Naive thymus-derived CD4-positive, alpha-beta T cell (primary cell): ENCODE measurements around the gene GRM8. TPM values are rescaled to one million over a fixed set of nuclear protein-coding genes. Genes with fewer than 3 reads are reported as not detected.

Experiments
- ATAC-seq: fragments of 150-1000 bp; cut with Tn5 transposase; 2 replicates; pipeline ENCODE4 v1.10.0; 2021; ENCODE audit warnings: mild to moderate bottlenecking, moderate library complexity
- CTCF ChIA-PET: fragments of 350-600 bp; sonication (Branson Sonifier 250); formaldehyde crosslinking; loops from one replicate; lab custom pipeline; 2021; ENCODE audit warnings: antibody characterized with exemption; lab: Charles Lee
- POLR2A ChIA-PET: fragments of 350-600 bp; sonication (Branson Sonifier 250); formaldehyde crosslinking; loops from one replicate; lab custom pipeline; 2021; ENCODE audit warnings: antibody characterized with exemption, inconsistent platforms; lab: Charles Lee
- DNase-seq, 9 donors: peaks; one replicate each; pipeline versions ENCODE4 v3.0.0 to v3.0.0-alpha.2; 2020 to 2022; ENCODE audit warnings: mixed read lengths in 1 of 9
- H3K27ac ChIP-seq: one replicate; pipeline ENCODE4 v1.7.0; 2013; ENCODE audit warnings: mild to moderate bottlenecking, low read depth, low read length, moderate library complexity
- H3K27me3 ChIP-seq, 2 donors: one replicate each; pipeline ENCODE4 v1.7.0; 2013; ENCODE audit warnings: low read length in 2 of 2, mild to moderate bottlenecking in 2 of 2, moderate library complexity in 2 of 2; ENCODE audit not compliant: control insufficient read depth in 2 of 2, insufficient read depth in 2 of 2
- H3K36me3 ChIP-seq, 3 experiments: 1 replicate in 2 of 3; 2 replicates in 1 of 3; pipeline ENCODE4 v1.7.0; 2013; ENCODE audit warnings: low read length in 3 of 3, mild to moderate bottlenecking in 3 of 3, moderate library complexity in 1 of 3; ENCODE audit not compliant: insufficient read depth in 3 of 3, control insufficient read depth in 2 of 3
- H3K4me1 ChIP-seq, 2 donors: one replicate each; pipeline ENCODE4 v1.7.0; 2013; ENCODE audit warnings: low read length in 2 of 2, mild to moderate bottlenecking in 2 of 2, moderate library complexity in 1 of 2; ENCODE audit not compliant: control insufficient read depth in 2 of 2, insufficient read depth in 2 of 2
- H3K4me3 ChIP-seq: 2 replicates; pipeline ENCODE4 v1.7.0; 2013; ENCODE audit warnings: mild to moderate bottlenecking, low read length
- H3K9me3 ChIP-seq, 3 experiments: 1 replicate in 2 of 3; 2 replicates in 1 of 3; pipeline ENCODE4 v1.7.0; 2013; ENCODE audit warnings: low read length in 3 of 3; ENCODE audit not compliant: control insufficient read depth in 2 of 3
- H3K27ac Mint-ChIP-seq, 9 donors: one replicate each; pipeline ENCODE4 v1.8.0; 2020 to 2022; ENCODE audit warnings: mixed read lengths in 9 of 9, mild to moderate bottlenecking in 8 of 9, moderate library complexity in 5 of 9, inconsistent platforms in 2 of 9
- H3K27me3 Mint-ChIP-seq, 5 donors: one replicate each; pipeline ENCODE4 v1.8.0; 2021 to 2022; ENCODE audit warnings: mixed read lengths in 5 of 5, mild to moderate bottlenecking in 1 of 5
- H3K36me3 Mint-ChIP-seq, 5 donors: one replicate each; pipeline ENCODE4 v1.8.0; 2020 to 2022; ENCODE audit warnings: mixed read lengths in 5 of 5, mild to moderate bottlenecking in 3 of 5, inconsistent platforms in 1 of 5
- H3K4me1 Mint-ChIP-seq, 7 donors: one replicate each; pipeline ENCODE4 v1.8.0; 2020 to 2022; ENCODE audit warnings: mixed read lengths in 7 of 7, mild to moderate bottlenecking in 3 of 7, inconsistent platforms in 1 of 7
- H3K4me3 Mint-ChIP-seq, 10 donors: one replicate each; pipeline ENCODE4 v1.8.0; 2020 to 2022; ENCODE audit warnings: mild to moderate bottlenecking in 10 of 10, mixed read lengths in 10 of 10, moderate library complexity in 6 of 10, inconsistent platforms in 2 of 10
- H3K9me3 Mint-ChIP-seq, 11 donors: one replicate each; pipeline ENCODE4 v1.8.0; 2020 to 2022; ENCODE audit warnings: mixed read lengths in 11 of 11, mild to moderate bottlenecking in 4 of 11, inconsistent platforms in 1 of 11, moderate library complexity in 1 of 11
- intact Hi-C, 2 donors: fragments of 100-400 bp; cut with micrococcal nuclease; formaldehyde crosslinking; loops; one replicate each; pipeline ENCODE4 v1.15.1; 2023
- polyA plus RNA-seq, 2 donors: library from polyadenylated mRNA; unstranded; fragments of 300-500 nt; fragmentation: Illumina TruSeq; gene quantifications; one replicate each; pipeline ENCODE4 v1.2.3, GENCODE V29; 2021
- total RNA-seq, 6 experiments: library from RNA in 5 of 6; stranded (reverse) in 5 of 6; gene quantifications; 1 replicate in 5 of 6; 2 replicates in 1 of 6; pipeline ENCODE4 v1.2.3 and lab custom pipeline; 2021 to 2026

Gene GRM8
- total and polyA plus RNA-seq, 7 experiments from 2014 or later, result not detected

DNA sequence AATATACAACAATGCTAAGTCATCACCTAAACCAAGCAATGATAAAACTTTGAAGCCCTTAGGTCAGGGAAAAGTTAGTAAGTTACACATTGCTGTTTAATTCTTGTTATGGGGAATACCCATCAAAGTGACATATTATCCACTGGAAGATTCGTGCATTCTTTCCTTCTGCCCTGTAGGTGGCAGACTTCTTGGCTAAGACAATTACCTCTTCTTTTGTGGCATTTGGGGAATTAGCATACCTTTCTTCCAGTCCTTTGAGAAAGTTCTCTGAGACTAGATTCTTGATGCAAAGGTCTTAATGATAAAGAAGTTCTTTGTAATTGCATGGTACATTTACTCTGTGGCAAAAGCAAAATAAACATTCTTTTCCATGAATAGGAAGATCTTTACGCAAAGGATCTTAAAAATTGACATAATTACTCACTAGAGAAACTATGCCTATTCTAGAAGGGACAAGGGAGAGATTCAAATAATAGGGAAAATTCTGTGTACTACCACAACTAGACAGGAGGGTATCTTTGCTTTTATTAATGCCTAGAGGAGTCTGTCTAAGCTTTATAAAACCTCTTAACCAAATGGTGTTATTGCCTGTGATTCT is 395.9 kb downstream of the GRM8 start:
- peaks cover 0 to 26% (median 5%) of the 10 kb centered on the region in 5 donors for H3K27me3 Mint-ChIP-seq
- no peaks in the 10 kb centered on the region for H3K4me1 Mint-ChIP-seq
- Histone ChIP-seq H3K36me3 (no peaks in the 10 kb centered on the region), H3K27me3 (no peaks in the 10 kb centered on the region), H3K27ac (no peak overlapping the region), H3K4me1 (no peaks in the 10 kb centered on the region), H3K9me3 (no peaks in the 10 kb centered on the region), H3K4me3 (no peak overlapping the region)
- ChIA-PET CTCF (no interaction called here), POLR2A (no interaction called here)
- intact Hi-C loops, result no loop called here
- no peak overlapping the region for H3K4me3 Mint-ChIP-seq
- ATAC-seq, result no peak
- H3K27ac Mint-ChIP-seq, result no peak overlapping the region
- no peak for DNase-seq
- no peaks in the 10 kb centered on the region for H3K36me3 Mint-ChIP-seq
- H3K9me3 Mint-ChIP-seq, result peaks cover 0 to 7% (median 0%) of the 10 kb centered on the region in 11 donors

DNA sequence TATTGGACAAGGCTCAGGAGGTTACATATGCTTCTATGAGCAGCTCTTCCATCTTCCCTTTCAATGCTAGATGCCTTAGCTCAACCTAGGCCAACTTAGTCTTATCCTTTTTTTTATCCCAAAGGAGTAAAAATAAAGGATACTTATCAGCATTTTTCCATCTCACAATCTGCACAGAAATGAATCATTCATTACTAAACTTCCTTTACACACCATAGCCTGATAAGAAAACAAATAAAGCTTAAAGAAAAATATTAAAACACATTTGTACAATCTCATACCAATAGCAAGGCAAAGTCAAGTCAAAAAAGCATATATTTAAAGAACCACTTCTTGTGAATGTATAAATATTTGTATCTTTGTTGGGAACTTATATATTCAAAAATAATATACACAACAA is 407.4 kb downstream of the GRM8 start:
- no peak overlapping the region for H3K27ac Mint-ChIP-seq
- no peak for ATAC-seq
- no peak overlapping the region for H3K4me3 Mint-ChIP-seq
- ChIA-PET POLR2A (no interaction called here), CTCF (interaction anchor here (0.6 kb wide), 1 partner anchor 134 kb away, joined by 3 read pairs; no protein-coding TSS in a partner anchor)
- no peak for DNase-seq
- H3K36me3 ChIP-seq, result no peaks in the 10 kb centered on the region
- H3K4me3 ChIP-seq, result no peak overlapping the region
- H3K9me3 Mint-ChIP-seq, result peaks cover 0 to 10% (median 4%) of the 10 kb centered on the region in 11 donors
- intact Hi-C loops, result no loop called here
- H3K4me1 Mint-ChIP-seq, result no peaks in the 10 kb centered on the region
- no peak overlapping the region for H3K27ac ChIP-seq
- no peaks in the 10 kb centered on the region for H3K4me1 ChIP-seq
- no peaks in the 10 kb centered on the region for H3K27me3 ChIP-seq
- H3K9me3 ChIP-seq, result no peaks in the 10 kb centered on the region
- peaks cover 0 to 7% (median 0%) of the 10 kb centered on the region in 5 donors for H3K27me3 Mint-ChIP-seq
- H3K36me3 Mint-ChIP-seq, result no peaks in the 10 kb centered on the region

DNA sequence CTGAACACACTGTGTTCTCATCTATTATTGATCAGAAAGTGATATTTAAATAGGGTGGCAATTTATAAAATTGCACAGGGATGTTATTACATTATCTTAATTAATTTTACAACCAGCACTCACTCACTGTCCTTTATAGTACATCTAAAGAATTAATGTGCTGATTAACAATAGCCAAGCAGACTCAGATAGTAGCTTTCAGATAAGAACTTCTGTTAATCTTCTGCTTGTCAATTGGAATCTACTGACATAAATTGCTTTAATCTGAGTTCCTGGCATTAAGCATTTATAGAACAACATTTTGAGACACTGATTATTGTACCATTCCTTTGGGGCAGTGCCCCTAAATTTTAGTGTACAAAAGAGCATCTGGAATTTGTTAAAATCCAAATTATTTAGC is 408.9 kb downstream of the GRM8 start:
- Histone ChIP-seq H3K27ac (no peak overlapping the region), H3K9me3 (no peaks in the 10 kb centered on the region), H3K27me3 (no peaks in the 10 kb centered on the region), H3K4me3 (no peak overlapping the region), H3K4me1 (no peaks in the 10 kb centered on the region), H3K36me3 (no peaks in the 10 kb centered on the region)
- Mint-ChIP-seq H3K36me3 (no peaks in the 10 kb centered on the region), H3K27ac (no peak overlapping the region), H3K4me3 (no peak overlapping the region), H3K4me1 (no peaks in the 10 kb centered on the region), H3K9me3 (peaks cover 0 to 6% (median 0%) of the 10 kb centered on the region in 11 donors), H3K27me3 (peaks cover 0 to 7% (median 0%) of the 10 kb centered on the region in 5 donors)
- intact Hi-C loops, result no loop called here
- CTCF ChIA-PET, result no interaction called here
- DNase-seq (no peak), ATAC-seq (no peak)
- POLR2A ChIA-PET, result no interaction called here

DNA sequence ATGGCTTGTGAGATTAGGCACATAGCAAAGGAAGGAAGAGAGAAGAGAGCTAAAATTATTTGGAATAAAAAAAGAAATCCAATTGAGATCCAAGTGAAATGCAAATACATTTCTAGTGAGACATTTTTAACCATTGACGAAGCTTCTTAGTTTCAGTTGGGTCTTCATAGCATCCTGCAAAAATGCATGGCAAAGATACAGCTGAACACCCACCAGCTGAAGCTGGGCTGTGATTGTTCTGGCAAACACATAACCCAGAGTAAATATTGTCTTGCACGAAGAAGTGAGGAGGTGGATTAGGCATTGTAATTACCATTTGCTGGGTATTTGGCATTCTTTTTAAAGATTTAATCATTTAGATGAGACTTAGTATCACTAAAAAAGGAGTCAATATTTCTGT is 409.4 kb downstream of the GRM8 start:
- DNase-seq, result no peak
- no peaks in the 10 kb centered on the region for H3K9me3 ChIP-seq
- intact Hi-C loops, result no loop called here
- Mint-ChIP-seq H3K27ac (no peak overlapping the region), H3K36me3 (no peaks in the 10 kb centered on the region), H3K4me3 (no peak overlapping the region), H3K9me3 (peaks cover 0 to 6% (median 0%) of the 10 kb centered on the region in 11 donors), H3K4me1 (no peaks in the 10 kb centered on the region), H3K27me3 (peaks cover 0 to 7% (median 0%) of the 10 kb centered on the region in 5 donors)
- ATAC-seq, result no peak
- ChIA-PET POLR2A (no interaction called here), CTCF (no interaction called here)
- H3K27ac ChIP-seq, result no peak overlapping the region
- H3K4me3 ChIP-seq, result no peak overlapping the region
- H3K27me3 ChIP-seq, result no peaks in the 10 kb centered on the region
- no peaks in the 10 kb centered on the region for H3K36me3 ChIP-seq
- no peaks in the 10 kb centered on the region for H3K4me1 ChIP-seq

DNA sequence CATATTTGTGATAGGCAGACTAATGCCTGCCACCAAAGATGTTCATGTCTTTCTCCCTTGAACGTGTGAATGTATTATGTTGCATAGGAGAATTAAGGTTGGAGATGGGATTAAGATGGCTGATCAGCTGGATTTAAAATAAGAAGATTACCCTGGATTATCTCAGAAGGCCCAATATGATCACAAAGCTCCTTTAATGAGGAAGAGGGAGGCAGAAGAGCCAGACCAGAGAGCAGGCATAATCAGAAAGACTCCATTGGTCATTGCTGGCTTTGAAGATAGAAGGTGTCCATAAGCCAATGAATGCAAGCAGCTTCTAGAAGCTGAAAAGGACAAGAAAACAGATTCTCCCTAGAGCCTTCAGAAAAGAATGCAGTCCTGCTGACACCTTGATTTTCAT is 410.3 kb downstream of the GRM8 start:
- H3K27me3 Mint-ChIP-seq, result peaks cover 0 to 7% (median 0%) of the 10 kb centered on the region in 5 donors

DNA sequence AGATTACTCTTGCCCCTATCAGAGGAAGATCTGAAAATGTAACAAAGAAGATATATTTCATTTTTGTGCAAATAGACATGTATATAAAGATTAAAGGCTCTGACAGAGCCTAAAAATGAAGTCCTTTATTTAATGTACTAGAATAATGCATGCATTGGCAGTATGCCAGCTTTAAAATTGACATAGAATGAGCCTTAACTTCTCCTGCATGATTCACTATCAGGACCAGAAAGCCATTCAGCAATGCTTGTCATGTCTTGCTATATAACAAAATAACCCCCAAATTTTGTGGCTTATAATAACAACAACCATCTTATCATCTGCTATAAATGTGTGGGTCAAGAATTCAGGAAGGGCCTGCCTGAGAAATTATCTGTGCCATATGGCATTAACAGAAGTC is 411.9 kb downstream of the GRM8 start:
- intact Hi-C loops, result no loop called here
- no peak overlapping the region for H3K4me3 ChIP-seq
- Mint-ChIP-seq H3K27ac (no peak overlapping the region), H3K27me3 (peaks cover 0 to 7% (median 0%) of the 10 kb centered on the region in 5 donors), H3K4me1 (no peaks in the 10 kb centered on the region), H3K9me3 (peaks cover 0 to 3% (median 0%) of the 10 kb centered on the region in 11 donors), H3K36me3 (no peaks in the 10 kb centered on the region), H3K4me3 (no peak overlapping the region)
- ChIA-PET POLR2A (no interaction called here), CTCF (no interaction called here)
- no peaks in the 10 kb centered on the region for H3K36me3 ChIP-seq
- no peaks in the 10 kb centered on the region for H3K4me1 ChIP-seq
- no peak overlapping the region for H3K27ac ChIP-seq
- no peaks in the 10 kb centered on the region for H3K9me3 ChIP-seq
- no peaks in the 10 kb centered on the region for H3K27me3 ChIP-seq
- DNase-seq (no peak), ATAC-seq (no peak)

More for the DNA sequence above, 410.3 kb downstream of the GRM8 start:
- H3K4me3 Mint-ChIP-seq, result no peak overlapping the region
- no peaks in the 10 kb centered on the region for H3K36me3 Mint-ChIP-seq
- H3K4me1 Mint-ChIP-seq, result no peaks in the 10 kb centered on the region
- no peak overlapping the region for H3K27ac Mint-ChIP-seq
- no peak for DNase-seq
- no peak for ATAC-seq
- POLR2A ChIA-PET, result no interaction called here
- CTCF ChIA-PET, result no interaction called here
- Histone ChIP-seq H3K27me3 (no peaks in the 10 kb centered on the region), H3K36me3 (no peaks in the 10 kb centered on the region), H3K4me3 (no peak overlapping the region), H3K9me3 (no peaks in the 10 kb centered on the region), H3K4me1 (no peaks in the 10 kb centered on the region), H3K27ac (no peak overlapping the region)
- intact Hi-C loops, result no loop called here
- no peaks in the 10 kb centered on the region for H3K9me3 Mint-ChIP-seq

DNA sequence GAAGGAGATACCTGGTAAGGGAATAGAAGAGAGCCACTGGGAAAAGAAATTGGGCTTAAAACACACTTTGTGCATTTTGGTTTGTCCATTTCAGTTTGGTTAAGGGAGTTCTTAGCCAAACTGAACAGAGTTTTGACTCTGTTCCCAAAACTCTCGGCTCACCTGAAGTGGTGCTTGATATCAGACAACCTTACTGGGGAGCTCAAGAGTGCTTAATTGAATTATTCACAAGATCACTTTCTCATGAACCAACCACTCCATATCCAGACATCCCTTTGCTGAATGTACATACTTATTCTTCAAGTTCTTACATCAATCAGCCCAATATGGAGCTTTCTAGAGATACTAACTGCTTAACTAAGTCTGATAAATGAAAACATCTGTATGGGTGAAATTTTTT is 413.1 kb downstream of the GRM8 start:
- intact Hi-C loops, result no loop called here
- Mint-ChIP-seq H3K4me3 (no peak overlapping the region), H3K27ac (no peak overlapping the region), H3K4me1 (no peaks in the 10 kb centered on the region), H3K36me3 (no peaks in the 10 kb centered on the region), H3K27me3 (peaks cover 0 to 7% (median 0%) of the 10 kb centered on the region in 5 donors), H3K9me3 (peaks cover 0 to 3% (median 0%) of the 10 kb centered on the region in 11 donors)
- H3K4me3 ChIP-seq, result no peak overlapping the region
- ChIA-PET POLR2A (no interaction called here), CTCF (no interaction called here)
- no peak for ATAC-seq
- H3K4me1 ChIP-seq, result no peaks in the 10 kb centered on the region
- H3K27me3 ChIP-seq, result no peaks in the 10 kb centered on the region
- H3K27ac ChIP-seq, result no peak overlapping the region
- H3K9me3 ChIP-seq, result no peaks in the 10 kb centered on the region
- no peaks in the 10 kb centered on the region for H3K36me3 ChIP-seq
- no peak for DNase-seq
